H9 (cell line): ENCODE measurements around the gene TRIAP1. TPM values are rescaled to one million over a fixed set of nuclear protein-coding genes. Genes with fewer than 3 reads are reported as not detected.

Experiments
- DNase-seq: peaks from one replicate; pipeline ENCODE4 v3.0.0-alpha.2; 2017
- H2AFZ ChIP-seq: one replicate; pipeline ENCODE4 v1.6.1; 2013; ENCODE audit warnings: mild to moderate bottlenecking, low read length, control low read depth, moderate library complexity
- H2AK5ac ChIP-seq: 2 replicates; pipeline ENCODE4 v1.6.1; 2013; ENCODE audit warnings: low read length, control low read depth, mixed read lengths; ENCODE audit not compliant: insufficient read length
- H2BK120ac ChIP-seq: one replicate; pipeline ENCODE4 v1.6.1; 2013; ENCODE audit warnings: low read depth, mild to moderate bottlenecking, low read length, control low read depth, inconsistent platforms; ENCODE audit not compliant: poor library complexity, severe bottlenecking
- H2BK12ac ChIP-seq: 2 replicates; pipeline ENCODE4 v1.6.1; 2013; ENCODE audit warnings: low read length, control low read depth, mixed read lengths, low read depth; ENCODE audit not compliant: insufficient read length
- H2BK15ac ChIP-seq: 2 replicates; pipeline ENCODE4 v1.6.1; 2013; ENCODE audit warnings: low read depth, low read length, control low read depth
- H2BK20ac ChIP-seq: one replicate; pipeline ENCODE4 v1.6.1; 2013; ENCODE audit warnings: low read depth, mild to moderate bottlenecking, low read length, control low read depth, inconsistent platforms; ENCODE audit not compliant: poor library complexity, severe bottlenecking
- H2BK5ac ChIP-seq: 2 replicates; pipeline ENCODE4 v1.6.1; 2013; ENCODE audit warnings: low read length, control low read depth, mixed read lengths; ENCODE audit not compliant: insufficient read length
- H3K14ac ChIP-seq: 2 replicates; pipeline ENCODE4 v1.6.1; 2013; ENCODE audit warnings: low read length, control low read depth; ENCODE audit not compliant: insufficient read depth
- H3K18ac ChIP-seq: 2 replicates; pipeline ENCODE4 v1.6.1; 2013; ENCODE audit warnings: low read depth, mild to moderate bottlenecking, mixed read lengths, low read length, control low read depth; ENCODE audit not compliant: insufficient read length
- H3K23ac ChIP-seq: 2 replicates; pipeline ENCODE4 v1.6.1; 2013; ENCODE audit warnings: low read length, control low read depth, mixed read lengths, low read depth; ENCODE audit not compliant: insufficient read length
- H3K23me2 ChIP-seq: 2 replicates; pipeline ENCODE4 v1.6.1; 2013; ENCODE audit warnings: low read depth, mild to moderate bottlenecking, mixed read lengths, low read length, control low read depth; ENCODE audit not compliant: insufficient read length, poor library complexity, severe bottlenecking
- H3K27ac ChIP-seq: 2 replicates; pipeline ENCODE4 v1.5.1; 2013; ENCODE audit warnings: low read length, control low read depth, mixed read lengths, low read depth; ENCODE audit not compliant: insufficient read length
- H3K27me3 ChIP-seq: 2 replicates; pipeline ENCODE4 v1.6.1; 2013; ENCODE audit warnings: low read length, control low read depth, inconsistent platforms; ENCODE audit not compliant: insufficient read depth
- H3K4ac ChIP-seq: 2 replicates; pipeline ENCODE4 v1.6.1; 2013; ENCODE audit warnings: low read depth, mild to moderate bottlenecking, control low read depth, inconsistent platforms, low read length, moderate library complexity
- H3K4me1 ChIP-seq: 2 replicates; pipeline ENCODE4 v1.6.1; 2013; ENCODE audit warnings: low read length, control low read depth, inconsistent platforms; ENCODE audit not compliant: insufficient read depth
- H3K4me2 ChIP-seq: 2 replicates; pipeline ENCODE4 v1.6.1; 2013; ENCODE audit warnings: low read length, control low read depth, mixed read lengths; ENCODE audit not compliant: insufficient read length, insufficient read depth
- H3K56ac ChIP-seq: 2 replicates; pipeline ENCODE4 v1.6.1; 2013; ENCODE audit warnings: low read depth, mild to moderate bottlenecking, mixed read lengths, low read length, control low read depth; ENCODE audit not compliant: insufficient read length
- H3K79me1 ChIP-seq: 2 replicates; pipeline ENCODE4 v1.6.1; 2013; ENCODE audit warnings: low read depth, mild to moderate bottlenecking, moderate library complexity, low read length, control low read depth, inconsistent platforms; ENCODE audit not compliant: insufficient read depth, poor library complexity, severe bottlenecking
- H3K79me2 ChIP-seq: 2 replicates; pipeline ENCODE4 v1.6.1; 2013; ENCODE audit warnings: low read length, control low read depth, inconsistent platforms; ENCODE audit not compliant: insufficient read depth
- H3K9ac ChIP-seq: 2 replicates; pipeline ENCODE4 v1.6.1; 2013; ENCODE audit warnings: low read length, control low read depth, mixed read lengths; ENCODE audit not compliant: insufficient read length; ENCODE audit errors: extremely low read depth
- H3K9me3 ChIP-seq: one replicate; pipeline ENCODE4 v1.6.1; 2013; ENCODE audit warnings: low read depth, low read length, inconsistent platforms; ENCODE audit not compliant: control insufficient read depth
- H3T11ph ChIP-seq: one replicate; pipeline ENCODE4 v1.6.1; 2013; ENCODE audit warnings: mild to moderate bottlenecking, low read length, control low read depth, inconsistent platforms
- H4K20me1 ChIP-seq: one replicate; pipeline ENCODE4 v1.6.1; 2013; ENCODE audit not compliant: control insufficient read depth, insufficient read length, insufficient read depth
- H4K5ac ChIP-seq: 2 replicates; pipeline ENCODE4 v1.6.1; 2013; ENCODE audit warnings: low read depth, mild to moderate bottlenecking, mixed read lengths, low read length, control low read depth; ENCODE audit not compliant: insufficient read length
- H4K8ac ChIP-seq: replicated peaks from 2 replicates; pipeline ENCODE4 v1.6.1; 2013; ENCODE audit warnings: low read length, control low read depth, mixed read lengths, low read depth; ENCODE audit not compliant: insufficient read length
- H4K91ac ChIP-seq: 2 replicates; pipeline ENCODE4 v1.6.1; 2013; ENCODE audit warnings: low read depth, mild to moderate bottlenecking, moderate library complexity, mixed read lengths, low read length, control low read depth; ENCODE audit not compliant: insufficient read length
- H3K27ac Mint-ChIP-seq, 3 experiments: 2 replicates in 2 of 3; 3 replicates in 1 of 3; pipeline ENCODE4 v1.8.0; 2020 to 2021; ENCODE audit warnings: mixed read lengths in 3 of 3, mild to moderate bottlenecking in 1 of 3, moderate library complexity in 1 of 3
- H3K27me3 Mint-ChIP-seq: 2 replicates; pipeline ENCODE4 v1.8.0; 2021; ENCODE audit warnings: low read depth, mild to moderate bottlenecking, moderate library complexity, mixed read lengths
- H3K36me3 Mint-ChIP-seq, 3 experiments: 2 replicates in 2 of 3; 3 replicates in 1 of 3; pipeline ENCODE4 v1.8.0; 2020 to 2021; ENCODE audit warnings: low read depth in 3 of 3, mixed read lengths in 3 of 3; ENCODE audit not compliant: insufficient read depth in 1 of 3
- H3K4me1 Mint-ChIP-seq, 2 experiments: 2 replicates each; pipeline ENCODE4 v1.8.0; 2020; ENCODE audit warnings: mixed read lengths in 2 of 2
- H3K4me3 Mint-ChIP-seq, 2 experiments: 2 replicates in 1 of 2; 3 replicates in 1 of 2; pipeline ENCODE4 v1.8.0; 2020 to 2021; ENCODE audit warnings: mild to moderate bottlenecking in 2 of 2, mixed read lengths in 2 of 2, moderate library complexity in 1 of 2
- H3K9me3 Mint-ChIP-seq, 2 experiments: 2 replicates in 1 of 2; 3 replicates in 1 of 2; pipeline ENCODE4 v1.8.0; 2020; ENCODE audit warnings: mild to moderate bottlenecking in 2 of 2, mixed read lengths in 2 of 2, moderate library complexity in 1 of 2
- WGBS: extraction: QIAGEN DNeasy Blood & Tissue Kit; methylation state at CpG from one replicate; pipeline ENCODE4 v1.1.7; 2013; ENCODE audit warnings: missing lambda C conversion rate, low lambda C conversion rate, mixed read lengths; ENCODE audit not compliant: insufficient read length; ENCODE audit errors: extremely low coverage; 5-methylcytosine and 5-hydroxymethylcytosine counted together
- total RNA-seq: library from RNA; stranded (reverse); gene quantifications from 2 replicates; pipeline ENCODE4 v1.2.1, GENCODE V29; 2021
- TF ChIP-seq, protein P1 (sequence below): fragments of 200-600 bp; sonication (generic); conservative IDR thresholded peaks from 3 replicates; pipeline ENCODE4 v1.8.0; 2021; ENCODE audit warnings: antibody characterized with exemption, mild to moderate bottlenecking

Gene TRIAP1
- total RNA-seq, 1 experiment from 2014 or later: 70.4 TPM

DNA sequence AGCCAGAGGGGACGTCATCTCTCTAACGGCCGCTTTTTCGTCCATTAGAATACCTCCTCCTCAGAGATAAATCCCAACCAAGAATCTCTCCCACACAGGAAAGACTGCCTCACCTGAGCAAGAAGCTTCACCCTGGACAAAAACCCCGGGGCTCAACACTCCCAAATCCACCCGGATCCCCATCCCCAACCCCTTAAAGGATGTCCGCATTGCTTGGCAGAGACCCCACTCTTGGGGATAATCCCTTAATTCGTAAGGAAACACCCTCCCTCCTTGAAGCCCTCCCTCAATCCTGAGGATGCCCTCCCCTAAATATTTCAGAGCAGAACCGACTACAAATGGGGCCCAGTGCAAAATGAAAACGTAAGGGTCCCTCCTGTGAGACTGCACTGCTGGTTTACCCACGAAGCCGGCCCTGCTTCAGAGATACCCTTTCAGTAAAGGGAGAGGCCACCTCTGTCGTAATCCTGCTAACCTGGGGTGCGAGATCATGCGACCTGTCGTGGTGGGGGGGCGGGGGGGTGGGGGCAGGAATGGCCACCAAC, 49.1 kb upstream of the TRIAP1 start:
- Histone ChIP-seq H3T11ph (no peak overlapping the region), H3K9ac (peak overlapping the region; percentile 49), H3K14ac (peak overlapping the region; percentile 51; the same call in 1 of the 2 replicates), H4K5ac (no peak overlapping the region), H4K20me1 (no peaks in the 10 kb centered on the region), H2AFZ (peak overlapping the region; percentile 19), H3K4ac (no peak overlapping the region), H4K91ac (no peak overlapping the region), H4K8ac (no peak overlapping the region), H3K4me1 (no peaks in the 10 kb centered on the region; the same call in 1 of the 2 replicates), H3K27ac (no peak overlapping the region), H2BK12ac (no peak overlapping the region), H2AK5ac (no peak overlapping the region), H2BK5ac (no peak overlapping the region), H2BK120ac (no peak overlapping the region), H3K56ac (no peak overlapping the region), H3K79me1 (peaks cover 3% of the 10 kb centered on the region), H3K4me2 (peak overlapping the region; percentile 78), H3K23me2 (peaks cover 14% of the 10 kb centered on the region), H2BK20ac (no peak overlapping the region), H3K27me3 (no peaks in the 10 kb centered on the region), H3K9me3 (no peaks in the 10 kb centered on the region), H3K18ac (no peak overlapping the region), H3K79me2 (peaks cover 10% of the 10 kb centered on the region; the same call in 1 of the 2 replicates), H3K23ac (no peak overlapping the region), H2BK15ac (no peak overlapping the region)
- Mint-ChIP-seq H3K27ac (peak overlapping the region; percentile 91 to 96 (median 96)), H3K36me3 (peaks cover 20 to 42% (median 32%) of the 10 kb centered on the region in 3 experiments; a peak in 6 of 7 replicates), H3K9me3 (no peaks in the 10 kb centered on the region), H3K4me1 (peaks cover 26 to 30% of the 10 kb centered on the region in 2 experiments), H3K4me3 (peak overlapping the region; percentile 97 to 99), H3K27me3 (no peaks in the 10 kb centered on the region)
- DNase-seq: no peak
- TF ChIP-seq, protein P1, sequence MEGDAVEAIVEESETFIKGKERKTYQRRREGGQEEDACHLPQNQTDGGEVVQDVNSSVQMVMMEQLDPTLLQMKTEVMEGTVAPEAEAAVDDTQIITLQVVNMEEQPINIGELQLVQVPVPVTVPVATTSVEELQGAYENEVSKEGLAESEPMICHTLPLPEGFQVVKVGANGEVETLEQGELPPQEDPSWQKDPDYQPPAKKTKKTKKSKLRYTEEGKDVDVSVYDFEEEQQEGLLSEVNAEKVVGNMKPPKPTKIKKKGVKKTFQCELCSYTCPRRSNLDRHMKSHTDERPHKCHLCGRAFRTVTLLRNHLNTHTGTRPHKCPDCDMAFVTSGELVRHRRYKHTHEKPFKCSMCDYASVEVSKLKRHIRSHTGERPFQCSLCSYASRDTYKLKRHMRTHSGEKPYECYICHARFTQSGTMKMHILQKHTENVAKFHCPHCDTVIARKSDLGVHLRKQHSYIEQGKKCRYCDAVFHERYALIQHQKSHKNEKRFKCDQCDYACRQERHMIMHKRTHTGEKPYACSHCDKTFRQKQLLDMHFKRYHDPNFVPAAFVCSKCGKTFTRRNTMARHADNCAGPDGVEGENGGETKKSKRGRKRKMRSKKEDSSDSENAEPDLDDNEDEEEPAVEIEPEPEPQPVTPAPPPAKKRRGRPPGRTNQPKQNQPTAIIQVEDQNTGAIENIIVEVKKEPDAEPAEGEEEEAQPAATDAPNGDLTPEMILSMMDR: no peak
- WGBS: no CpG with 5 or more reads among the region's 17 CpGs
